ENCODE data around the gene PSMD10.

DNA sequence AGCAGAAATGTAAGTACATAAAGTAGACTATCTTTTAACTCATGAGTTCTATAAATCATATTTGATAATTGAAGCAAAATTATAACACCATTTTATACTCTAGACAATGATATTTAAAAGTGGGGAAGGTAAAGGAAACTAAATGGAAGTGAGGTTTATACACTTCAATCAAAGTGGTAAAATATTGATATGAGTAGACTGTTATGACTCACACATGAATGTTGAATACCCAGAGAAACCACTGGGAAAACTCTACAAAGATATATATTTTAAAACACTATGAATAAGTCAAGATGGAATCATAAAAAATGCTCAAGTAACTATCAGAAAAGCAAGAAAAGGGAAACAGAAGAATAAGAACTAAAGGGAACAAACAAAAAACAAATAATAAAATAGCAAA, 38.1 kb downstream of the PSMD10 start:
- TF ChIP-seq, protein P1, sequence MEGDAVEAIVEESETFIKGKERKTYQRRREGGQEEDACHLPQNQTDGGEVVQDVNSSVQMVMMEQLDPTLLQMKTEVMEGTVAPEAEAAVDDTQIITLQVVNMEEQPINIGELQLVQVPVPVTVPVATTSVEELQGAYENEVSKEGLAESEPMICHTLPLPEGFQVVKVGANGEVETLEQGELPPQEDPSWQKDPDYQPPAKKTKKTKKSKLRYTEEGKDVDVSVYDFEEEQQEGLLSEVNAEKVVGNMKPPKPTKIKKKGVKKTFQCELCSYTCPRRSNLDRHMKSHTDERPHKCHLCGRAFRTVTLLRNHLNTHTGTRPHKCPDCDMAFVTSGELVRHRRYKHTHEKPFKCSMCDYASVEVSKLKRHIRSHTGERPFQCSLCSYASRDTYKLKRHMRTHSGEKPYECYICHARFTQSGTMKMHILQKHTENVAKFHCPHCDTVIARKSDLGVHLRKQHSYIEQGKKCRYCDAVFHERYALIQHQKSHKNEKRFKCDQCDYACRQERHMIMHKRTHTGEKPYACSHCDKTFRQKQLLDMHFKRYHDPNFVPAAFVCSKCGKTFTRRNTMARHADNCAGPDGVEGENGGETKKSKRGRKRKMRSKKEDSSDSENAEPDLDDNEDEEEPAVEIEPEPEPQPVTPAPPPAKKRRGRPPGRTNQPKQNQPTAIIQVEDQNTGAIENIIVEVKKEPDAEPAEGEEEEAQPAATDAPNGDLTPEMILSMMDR (IDR thresholded peaks at IDR 0.05) = no peak
- TF ChIP-seq POLR2A (IDR thresholded peaks at IDR 0.05) (no peak), POLR2AphosphoS5 (IDR thresholded peaks at IDR 0.05) (no peak)

Measured in upper lobe of left lung (tissue), 4 donors.